ENCODE data around the gene EPHB2. TPM values are rescaled to one million over a fixed set of nuclear protein-coding genes. Genes with fewer than 3 reads are reported as not detected.

The EPHB2 gene
- total and polyA plus RNA-seq, 12 donors: 0.15 to 5.0 (median 0.85) TPM

DNA sequence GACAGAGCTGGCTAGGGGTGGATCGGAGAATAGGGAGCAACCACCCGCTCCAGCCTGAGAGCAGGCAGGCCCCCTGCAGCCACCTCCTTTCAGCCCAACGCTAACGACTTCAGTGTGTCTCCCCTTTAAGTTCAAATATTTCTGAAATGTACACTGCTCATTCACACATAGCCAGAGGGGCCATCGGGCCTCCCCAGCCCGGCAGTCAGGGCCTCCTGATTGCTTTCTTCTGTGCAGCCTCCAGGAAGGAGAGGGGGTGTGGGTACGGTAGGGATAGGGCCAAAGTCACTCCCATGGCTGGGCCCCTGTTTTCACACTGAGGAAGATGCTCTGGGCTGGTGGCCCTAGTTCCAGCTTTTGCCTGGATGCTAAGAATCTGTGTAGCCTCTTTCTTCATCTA is 64.8 kb downstream of the EPHB2 start:
- peaks cover 0 to 27% (median 18%) of the 10 kb centered on the region in 7 donors for H3K27me3 ChIP-seq
- DNase-seq (no peak), ATAC-seq (no peak)
- no peaks in the 10 kb centered on the region for H3K9me3 ChIP-seq
- TF ChIP-seq, protein P1, sequence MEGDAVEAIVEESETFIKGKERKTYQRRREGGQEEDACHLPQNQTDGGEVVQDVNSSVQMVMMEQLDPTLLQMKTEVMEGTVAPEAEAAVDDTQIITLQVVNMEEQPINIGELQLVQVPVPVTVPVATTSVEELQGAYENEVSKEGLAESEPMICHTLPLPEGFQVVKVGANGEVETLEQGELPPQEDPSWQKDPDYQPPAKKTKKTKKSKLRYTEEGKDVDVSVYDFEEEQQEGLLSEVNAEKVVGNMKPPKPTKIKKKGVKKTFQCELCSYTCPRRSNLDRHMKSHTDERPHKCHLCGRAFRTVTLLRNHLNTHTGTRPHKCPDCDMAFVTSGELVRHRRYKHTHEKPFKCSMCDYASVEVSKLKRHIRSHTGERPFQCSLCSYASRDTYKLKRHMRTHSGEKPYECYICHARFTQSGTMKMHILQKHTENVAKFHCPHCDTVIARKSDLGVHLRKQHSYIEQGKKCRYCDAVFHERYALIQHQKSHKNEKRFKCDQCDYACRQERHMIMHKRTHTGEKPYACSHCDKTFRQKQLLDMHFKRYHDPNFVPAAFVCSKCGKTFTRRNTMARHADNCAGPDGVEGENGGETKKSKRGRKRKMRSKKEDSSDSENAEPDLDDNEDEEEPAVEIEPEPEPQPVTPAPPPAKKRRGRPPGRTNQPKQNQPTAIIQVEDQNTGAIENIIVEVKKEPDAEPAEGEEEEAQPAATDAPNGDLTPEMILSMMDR (IDR thresholded peaks at IDR 0.05): no peak
- no peaks in the 10 kb centered on the region for H3K36me3 ChIP-seq
- intact Hi-C loops (cut with DNase I): no loop called here
- peaks cover 0 to 19% (median 0%) of the 10 kb centered on the region in 9 donors for H3K4me1 ChIP-seq
- WGBS, 2 donors: 59 to 63% methylated on average over 7 of the region's 7 CpGs
- no peak overlapping the region for H3K27ac ChIP-seq
- H3K4me3 ChIP-seq: no peak overlapping the region

DNA sequence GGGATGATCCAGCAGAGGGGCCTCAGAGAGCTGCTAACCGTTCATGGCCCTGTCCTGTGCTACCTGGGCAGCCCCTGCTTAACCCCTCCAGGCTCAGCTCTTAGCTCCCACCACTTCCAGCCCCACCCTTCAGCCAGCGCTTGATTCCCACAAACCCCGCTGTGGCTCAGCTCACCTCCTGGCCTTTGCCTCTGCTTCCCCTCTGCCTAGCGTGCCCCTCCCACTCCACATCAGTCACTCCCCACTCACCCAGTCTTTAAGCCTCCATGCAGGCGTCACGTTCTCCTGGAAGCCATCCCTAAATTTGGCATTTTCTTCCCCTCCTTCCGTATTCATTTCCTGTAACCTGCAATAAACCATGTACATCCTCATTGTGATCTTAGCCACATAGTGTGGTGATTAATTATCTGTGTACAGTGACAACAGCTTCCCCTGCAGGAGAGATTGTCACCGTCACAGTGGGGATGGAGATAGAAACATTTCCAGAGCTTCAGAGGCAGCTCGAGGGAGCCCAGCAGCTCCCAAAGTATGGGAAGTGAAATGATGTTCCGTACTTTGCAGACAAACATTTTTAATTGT is 65.5 kb downstream of the EPHB2 start:
- peaks cover 0 to 19% (median 0%) of the 10 kb centered on the region in 9 donors for H3K4me1 ChIP-seq
- H3K4me3 ChIP-seq: no peak overlapping the region
- H3K36me3 ChIP-seq: no peaks in the 10 kb centered on the region
- DNase-seq: no peak
- H3K9me3 ChIP-seq: no peaks in the 10 kb centered on the region
- no peak overlapping the region for H3K27ac ChIP-seq
- intact Hi-C loops (cut with DNase I): no loop called here
- TF ChIP-seq, protein P1 (IDR thresholded peaks at IDR 0.05): no peak
- 40 to 51% methylated on average over 10 of the region's 10 CpGs for WGBS, 2 donors
- H3K27me3 ChIP-seq: peaks cover 0 to 28% (median 18%) of the 10 kb centered on the region in 7 donors
- no peak for ATAC-seq

DNA sequence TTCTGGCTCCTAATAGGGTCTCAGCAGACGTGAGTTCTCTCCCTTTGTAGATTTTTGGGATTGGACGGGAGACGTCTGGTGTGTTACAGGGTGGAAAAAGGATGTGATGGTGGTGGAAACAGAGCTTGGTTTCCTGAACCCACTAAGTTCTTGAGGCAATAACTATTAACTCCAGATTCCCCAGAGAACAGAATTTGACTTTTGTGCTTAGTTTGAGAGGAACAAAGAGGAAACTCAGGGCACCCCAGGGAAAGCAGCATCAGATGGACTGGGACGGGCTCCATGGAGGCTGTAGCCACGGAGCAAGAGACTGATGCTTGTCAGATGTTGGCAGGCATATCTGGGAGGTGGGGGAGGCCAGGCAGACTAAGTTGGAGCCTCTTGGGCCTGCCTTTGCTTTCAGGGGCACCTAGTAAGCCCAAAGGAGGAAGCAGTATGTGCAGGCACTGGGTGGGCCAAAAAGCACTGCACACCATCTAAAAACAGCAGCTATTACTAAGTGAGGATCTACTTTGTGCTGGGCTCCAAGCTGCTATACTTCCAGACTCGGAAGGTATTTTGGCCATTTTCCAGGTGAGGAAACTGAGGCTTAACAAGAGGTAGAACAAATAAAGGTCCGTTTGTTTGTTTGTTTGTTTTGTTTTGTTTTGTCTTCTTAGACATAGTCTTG is 66.9 kb downstream of the EPHB2 start:
- ATAC-seq: no peak
- 57 to 65% methylated on average over 7 of the region's 7 CpGs for WGBS, 2 donors
- intact Hi-C loops (cut with DNase I): no loop called here
- Histone ChIP-seq H3K4me3 (no peak overlapping the region), H3K36me3 (no peaks in the 10 kb centered on the region), H3K27ac (no peak overlapping the region), H3K27me3 (peaks cover 0 to 28% (median 18%) of the 10 kb centered on the region in 7 donors), H3K9me3 (no peaks in the 10 kb centered on the region), H3K4me1 (peaks cover 0 to 19% (median 0%) of the 10 kb centered on the region in 9 donors)
- no peak for DNase-seq
- TF ChIP-seq, protein P1 (IDR thresholded peaks at IDR 0.05): no peak

DNA sequence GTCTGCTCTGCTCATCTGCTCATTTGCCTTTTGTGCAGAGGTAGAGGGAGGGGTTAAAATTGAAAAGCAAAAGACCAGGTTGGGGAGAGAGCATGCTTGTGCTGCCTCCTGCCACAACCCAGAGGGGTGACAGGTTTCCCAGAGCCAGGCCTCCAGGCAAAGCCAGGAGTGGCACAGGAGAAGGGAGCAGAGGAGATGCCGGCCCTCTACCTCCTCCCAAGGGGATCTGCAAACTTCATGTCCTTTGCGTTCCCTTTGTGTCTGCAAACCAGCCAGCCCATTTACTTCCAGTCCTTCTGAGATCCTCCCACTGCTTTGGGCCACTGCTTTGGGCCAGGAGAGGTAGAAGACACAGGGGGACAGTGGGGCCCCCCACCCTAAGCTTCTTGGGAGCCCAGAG is 67.8 kb downstream of the EPHB2 start:
- Histone ChIP-seq H3K4me3 (no peak overlapping the region), H3K9me3 (no peaks in the 10 kb centered on the region), H3K27me3 (peaks cover 0 to 28% (median 18%) of the 10 kb centered on the region in 7 donors), H3K36me3 (no peaks in the 10 kb centered on the region), H3K27ac (no peak overlapping the region), H3K4me1 (peaks cover 0 to 19% (median 0%) of the 10 kb centered on the region in 9 donors)
- peak in 2 of 8 donors; percentile 8 to 18 for ATAC-seq
- TF ChIP-seq, protein P1 (IDR thresholded peaks at IDR 0.05): no peak
- DNase-seq: no peak
- intact Hi-C loops (cut with DNase I): no loop called here
- 50 to 76% methylated on average over 2 of the region's 2 CpGs for WGBS, 2 donors
